IPS-NIHi7 (cell line): ENCODE measurements around the gene PTGES2.
"Not testable (repeated sequence)": the region's sequence is repeated elsewhere in the genome, so short reads cannot be mapped to it uniquely, and the experiment has no call there.

Source experiments
- DNase-seq: peaks from one replicate; pipeline ENCODE4 v3.0.0; 2012; ENCODE audit warnings: mixed read lengths; ENCODE audit errors: extremely low spot score

PTGES2 gene

DNA sequence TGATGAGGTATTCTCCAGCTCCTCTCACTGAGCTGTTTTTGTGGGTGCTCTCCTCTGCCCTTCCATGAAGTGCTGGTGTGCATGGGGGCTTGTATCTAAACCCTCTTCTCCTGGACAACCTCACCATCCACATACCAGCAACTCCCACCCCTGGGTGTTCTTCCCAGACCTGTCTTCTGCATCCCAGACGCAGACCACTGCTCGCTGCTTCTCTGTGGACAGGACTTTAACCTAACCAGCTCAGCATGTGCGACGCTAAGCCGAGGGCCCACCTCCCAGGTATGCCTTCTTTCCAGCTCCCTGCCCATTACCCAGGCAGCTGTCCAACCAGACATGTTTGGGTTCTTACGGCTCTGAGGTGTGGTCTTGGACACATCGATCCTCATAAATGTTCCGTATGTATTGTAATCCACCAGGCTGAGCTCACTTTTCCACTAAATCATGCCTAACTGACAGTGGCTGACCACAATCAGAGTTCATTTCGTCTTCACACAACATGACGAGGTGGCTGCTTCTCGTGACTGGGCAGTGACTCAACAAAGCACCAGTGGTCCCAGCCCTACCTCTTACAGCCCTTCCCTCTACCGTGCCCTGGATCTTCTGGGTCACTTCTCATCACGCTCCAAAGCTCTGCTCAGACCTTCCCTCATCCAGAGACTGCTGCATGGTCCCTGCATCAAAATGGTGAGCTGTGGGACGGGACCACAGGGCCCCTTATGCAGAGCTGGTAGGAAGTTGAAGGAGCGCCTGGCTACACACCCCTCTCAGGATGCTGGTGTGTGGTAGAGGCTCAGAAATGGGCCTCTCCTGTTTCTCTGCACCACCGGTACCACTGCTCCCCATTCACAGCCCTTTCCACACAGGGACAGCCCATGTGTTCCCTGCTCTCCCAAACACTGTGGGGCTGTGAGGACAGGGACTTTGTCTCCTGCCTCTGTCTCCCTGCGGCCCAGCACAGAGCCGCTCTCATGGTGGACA, 9.6 kb upstream of the PTGES2 start:
- DNase-seq: no peak

DNA sequence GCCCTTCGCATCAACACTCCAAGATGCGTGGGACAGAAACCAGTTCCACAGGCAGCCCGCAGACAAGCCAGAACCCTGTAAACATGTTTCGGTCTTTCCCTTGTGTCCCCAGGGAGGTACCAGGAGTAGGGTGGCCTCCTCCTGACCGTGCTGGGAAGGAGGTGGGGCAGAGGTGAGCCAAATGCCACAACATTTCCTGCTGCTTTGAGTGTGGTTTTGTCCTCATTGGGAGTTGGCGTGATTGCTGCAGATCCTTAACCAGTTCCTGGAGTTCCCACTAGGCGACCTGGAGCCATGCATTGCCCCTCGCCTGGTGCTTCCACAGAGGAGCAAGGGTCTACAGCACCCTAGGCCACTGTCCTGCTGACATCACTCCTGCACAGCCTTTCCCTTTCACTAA, 8.0 kb upstream of the PTGES2 start:
- not testable (repeated sequence) for DNase-seq

- DNase-seq: not testable (repeated sequence)
Observed at GRCh38 chr9:128132139-128132538, 4.6 kb upstream of the PTGES2 start.

DNA sequence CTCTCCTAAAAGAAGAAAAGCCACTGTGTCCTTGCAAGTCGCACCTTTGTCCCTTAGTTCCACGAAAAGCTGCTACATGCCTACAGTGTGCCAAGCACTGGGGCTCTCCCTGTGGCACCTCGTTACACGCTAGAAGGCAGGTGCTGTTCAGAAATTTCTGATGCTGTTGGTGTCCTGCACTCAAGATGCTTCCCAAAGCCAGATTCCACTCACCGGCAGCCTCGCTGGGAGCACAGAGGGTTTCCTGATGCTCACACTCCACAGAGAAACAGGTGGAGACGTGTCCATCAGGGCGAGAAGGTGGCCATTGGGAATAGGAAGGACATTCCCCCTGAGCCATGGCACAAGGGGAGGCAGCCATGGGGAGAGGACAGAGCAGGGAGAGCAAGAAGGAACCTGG, 3.8 kb upstream of the PTGES2 start:
- DNase-seq: not testable (repeated sequence)

GRCh38 chr9:128130651-128131050, 3.1 kb upstream of the PTGES2 start:
- not testable (repeated sequence) for DNase-seq

GRCh38 chr9:128129976-128130590, 2.6 kb upstream of the PTGES2 start:
- DNase-seq: not testable (repeated sequence)

DNA sequence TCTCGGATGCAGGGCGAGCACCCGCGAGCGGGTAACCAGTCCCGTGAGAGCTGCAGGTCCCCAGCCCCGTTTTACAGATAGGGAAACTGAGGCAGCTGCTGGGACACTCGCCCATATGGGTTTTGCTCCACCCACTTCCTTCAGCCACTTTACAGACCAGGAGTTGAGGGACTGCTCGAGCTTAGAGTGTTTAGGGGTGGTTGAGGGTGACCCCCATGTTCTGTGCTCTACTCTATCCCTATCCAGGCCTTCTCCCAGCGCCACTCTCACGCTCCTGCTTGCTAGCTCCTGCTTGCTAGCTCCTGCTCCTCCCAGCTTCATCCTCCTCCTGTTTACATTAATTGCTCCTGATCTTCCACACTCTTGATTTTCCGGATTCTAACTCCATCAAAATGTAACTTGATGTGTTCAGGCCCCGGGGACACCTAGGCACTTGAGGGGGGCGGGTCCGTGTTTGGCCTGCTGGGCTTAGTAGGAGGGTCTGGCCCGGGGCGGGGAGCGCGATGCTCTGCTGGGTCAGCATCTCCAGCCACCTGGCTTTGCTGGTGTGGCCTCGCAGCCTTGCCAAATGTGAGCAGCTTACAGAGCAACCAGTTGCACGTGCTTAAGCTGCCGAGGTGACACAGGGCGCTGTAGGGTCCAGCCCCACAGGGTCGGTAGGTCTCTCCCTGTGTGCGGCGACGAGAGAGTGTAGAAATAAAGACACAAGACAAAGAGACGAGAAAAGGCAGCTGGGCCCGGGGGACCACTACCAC, 1.5 kb upstream of the PTGES2 start:
- no peak for DNase-seq

GRCh38 chr9:128127990-128128835, 684 bp upstream of the PTGES2 start:
- peak; percentile 87 for DNase-seq

GRCh38 chr9:128125580-128126354, 1.8 kb downstream of the PTGES2 start:
- no peak for DNase-seq

- DNase-seq: peak; percentile 57
Observed at GRCh38 chr9:128124873-128125579, 2.5 kb downstream of the PTGES2 start.

DNA sequence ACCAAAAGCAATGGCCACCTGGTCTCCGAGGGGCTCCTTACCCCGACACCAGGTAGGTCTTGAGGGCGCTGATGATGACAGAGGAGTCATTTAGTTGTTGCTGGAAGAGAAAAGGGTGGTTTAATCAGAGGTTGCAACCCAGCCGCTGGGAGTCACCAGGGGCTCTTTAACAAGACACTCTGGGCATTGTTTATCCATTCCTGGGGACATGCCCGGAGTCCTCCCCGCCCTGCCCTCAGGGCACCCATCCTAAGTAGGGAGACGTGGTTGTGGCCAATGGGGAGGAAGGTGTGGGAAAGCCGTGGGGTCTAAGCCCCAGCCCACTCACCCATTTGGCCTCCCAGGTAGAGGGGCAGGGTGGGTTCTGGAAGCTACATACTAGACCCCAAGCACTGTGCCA, 3.1 kb downstream of the PTGES2 start:
- DNase-seq: no peak

- no peak for DNase-seq
Observed at GRCh38 chr9:128123451-128124080, 4.0 kb downstream of the PTGES2 start.

DNA sequence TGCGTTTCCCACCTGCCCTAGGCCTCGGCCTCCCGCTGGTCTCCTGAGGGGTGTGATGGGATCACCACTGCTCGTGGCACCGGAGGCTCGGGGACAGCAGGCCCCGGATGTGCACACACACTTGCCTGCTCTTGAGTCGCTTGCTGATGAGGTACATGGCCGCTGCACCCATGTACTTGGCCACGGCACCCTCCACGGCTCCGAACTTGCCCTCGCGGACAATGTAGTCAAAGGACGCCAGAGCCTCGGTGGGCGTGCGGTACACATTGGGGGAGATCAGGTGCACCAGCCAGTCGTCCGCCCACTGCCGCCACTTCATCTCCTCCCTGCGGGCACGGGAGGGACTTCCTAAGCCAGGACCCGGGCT, 4.7 kb downstream of the PTGES2 start:
- no peak for DNase-seq

- no peak for DNase-seq
Observed at GRCh38 chr9:128121924-128122808, 5.4 kb downstream of the PTGES2 start.

- DNase-seq: no peak
Observed at GRCh38 chr9:128121466-128121810, 6.1 kb downstream of the PTGES2 start.

DNA sequence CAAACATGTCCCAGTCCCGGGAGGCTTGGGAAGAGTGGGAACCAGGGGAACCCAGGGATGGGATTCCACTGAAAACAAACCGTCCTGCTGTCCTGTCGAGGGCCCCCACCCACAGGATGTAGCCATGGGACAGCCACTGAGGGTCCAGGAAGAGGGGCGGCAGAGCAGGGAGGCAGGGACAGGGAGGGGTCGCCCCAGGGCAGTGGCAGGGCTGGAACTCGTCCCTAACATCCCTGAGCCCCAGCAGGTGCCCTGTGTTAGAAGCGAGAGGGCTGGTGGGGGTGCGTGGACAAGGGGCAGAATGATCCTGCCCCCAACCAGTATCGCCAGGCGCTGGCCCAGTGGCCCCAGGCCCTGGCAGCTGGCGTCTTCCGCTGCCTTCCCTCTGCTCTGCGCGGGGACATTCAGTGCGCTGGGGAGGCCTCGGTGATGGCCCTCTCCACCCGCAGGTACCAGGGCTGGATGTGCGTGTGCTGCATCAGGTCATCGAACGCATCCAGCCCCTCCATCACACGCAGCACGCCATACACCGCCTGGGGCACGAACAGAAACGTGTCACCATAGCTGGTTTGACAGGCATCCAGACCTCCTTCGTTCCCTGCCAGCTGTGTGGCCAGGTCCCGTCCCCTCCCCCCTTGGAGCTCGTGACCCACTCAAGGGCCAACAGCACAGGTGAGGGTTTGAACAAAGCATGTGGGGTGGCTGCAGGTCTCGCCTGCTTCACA, 6.6 kb downstream of the PTGES2 start:
- no peak for DNase-seq

- no peak for DNase-seq
Observed at GRCh38 chr9:128120061-128120740, 7.3 kb downstream of the PTGES2 start.
